H1 (cell line): Measurements from ENCODE around the gene SLC19A1. TPM values are rescaled to one million over a fixed set of nuclear protein-coding genes. Genes with fewer than 3 reads are reported as not detected.

Experiments
- CTCF ChIA-PET: fragments of 300-600 bp; sonication (Branson Sonifier 250); formaldehyde crosslinking; loops from one replicate; lab custom pipeline; 2021; ENCODE audit not compliant: partially characterized antibody; lab: Charles Lee
- POLR2A ChIA-PET: fragments of 300-600 bp; sonication (Branson Sonifier 250); formaldehyde crosslinking; loops from one replicate; lab custom pipeline; 2021; ENCODE audit warnings: inconsistent platforms; ENCODE audit not compliant: partially characterized antibody; lab: Charles Lee
- DNase-seq, 2 experiments: peaks; one replicate each; pipeline versions ENCODE4 v3.0.0 to v3.0.0-alpha.2; 2010 to 2022; ENCODE audit warnings: low spot score in 2 of 2, low read depth in 1 of 2, mixed read lengths in 1 of 2
- FAIRE-seq: peaks from 2 replicates; lab custom pipeline; 2011; peaks lifted over from hg19 to GRCh38; lab: Jason Lieb, UNC
- H2AFZ ChIP-seq: 2 replicates; pipeline ENCODE4 v1.8.1; 2012; ENCODE audit warnings: low read length, inconsistent platforms
- H2AK5ac ChIP-seq: 2 replicates; pipeline ENCODE4 v1.6.1; 2013; ENCODE audit warnings: low read depth, low read length
- H2BK120ac ChIP-seq: replicated peaks from 2 replicates; pipeline ENCODE3; 2013; ENCODE audit warnings: low read depth, low read length, inconsistent platforms
- H2BK12ac ChIP-seq: 2 replicates; pipeline ENCODE4 v1.6.1; 2013; ENCODE audit warnings: low read depth, low read length
- H2BK15ac ChIP-seq: 2 replicates; pipeline ENCODE4 v1.6.1; 2013; ENCODE audit warnings: low read length
- H2BK20ac ChIP-seq: 2 replicates; pipeline ENCODE4 v1.6.1; 2013; ENCODE audit warnings: low read length
- H2BK5ac ChIP-seq: 2 replicates; pipeline ENCODE4 v1.6.1; 2013; ENCODE audit warnings: low read depth, low read length
- H3K14ac ChIP-seq: 2 replicates; pipeline ENCODE4 v1.6.1; 2013; ENCODE audit warnings: inconsistent platforms; ENCODE audit not compliant: insufficient read length
- H3K18ac ChIP-seq: 2 replicates; pipeline ENCODE4 v1.6.1; 2013; ENCODE audit warnings: low read length; ENCODE audit errors: extremely low read depth
- H3K23ac ChIP-seq: 2 replicates; pipeline ENCODE4 v1.6.1; 2013; ENCODE audit warnings: inconsistent platforms; ENCODE audit not compliant: insufficient read length
- H3K23me2 ChIP-seq: 2 replicates; pipeline ENCODE4 v1.6.1; 2013; ENCODE audit warnings: low read depth, low read length
- H3K27ac ChIP-seq: 2 replicates; pipeline ENCODE4 v1.6.1; 2011; ENCODE audit warnings: low read depth, low read length, inconsistent platforms
- H3K27me3 ChIP-seq, 4 experiments: replicated peaks in 1 of 4; 1 replicate in 1 of 4; 2 replicates in 3 of 4; pipeline versions ENCODE4 v1.6.1 to v1.8.1; 2011 to 2013; ENCODE audit warnings: low read length in 3 of 4, mild to moderate bottlenecking in 3 of 4, inconsistent platforms in 2 of 4, mixed read lengths in 2 of 4, moderate library complexity in 1 of 4; ENCODE audit not compliant: control insufficient read depth in 3 of 4, insufficient read depth in 3 of 4; ENCODE audit errors: extremely low read depth in 1 of 4
- H3K36me3 ChIP-seq, 4 experiments: 2 replicates each; pipeline versions ENCODE4 v1.6.1 to v1.8.1; 2011 to 2013; ENCODE audit warnings: mild to moderate bottlenecking in 4 of 4, low read length in 3 of 4, moderate library complexity in 2 of 4, control low read depth in 1 of 4, inconsistent platforms in 1 of 4; ENCODE audit not compliant: insufficient read depth in 4 of 4, control insufficient read depth in 2 of 4
- H3K4ac ChIP-seq: replicated peaks from 2 replicates; pipeline ENCODE3; 2013; ENCODE audit warnings: low read length, low read depth, mixed read lengths, inconsistent platforms; ENCODE audit not compliant: insufficient read length
- H3K4me1 ChIP-seq, 4 experiments: replicated peaks in 1 of 4; 1 replicate in 1 of 4; 2 replicates in 3 of 4; pipeline versions ENCODE4 v1.6.1 to v1.8.1; 2011 to 2013; ENCODE audit warnings: low read length in 3 of 4, inconsistent platforms in 2 of 4, mixed read lengths in 1 of 4; ENCODE audit not compliant: insufficient read depth in 4 of 4, control insufficient read depth in 3 of 4
- H3K4me2 ChIP-seq, 2 experiments: 2 replicates each; pipeline versions ENCODE4 v1.6.1 to v1.8.1; 2011 to 2013; ENCODE audit warnings: low read depth in 2 of 2, low read length in 2 of 2, control low read depth in 1 of 2, inconsistent platforms in 1 of 2, mild to moderate bottlenecking in 1 of 2; ENCODE audit not compliant: insufficient read depth in 1 of 2
- H3K4me3 ChIP-seq, 4 experiments: fragments of 200-600, 300-600 bp in 1 of 4; sonication (generic), shearing (Covaris generic), sonication (Bioruptor Twin) in 1 of 4; 2 replicates each; pipeline versions ENCODE4 v1.5.1 to v1.8.1; 2011 to 2016; ENCODE audit warnings: low read length in 4 of 4, low read depth in 3 of 4, control low read depth in 2 of 4, inconsistent platforms in 2 of 4, mild to moderate bottlenecking in 2 of 4, mixed read lengths in 1 of 4, moderate library complexity in 1 of 4; ENCODE audit not compliant: insufficient read depth in 2 of 4; ENCODE audit errors: extremely low read depth in 1 of 4
- H3K56ac ChIP-seq: replicated peaks from 2 replicates; pipeline ENCODE3; 2013; ENCODE audit warnings: low read depth, mild to moderate bottlenecking, mixed read lengths, low read length, inconsistent platforms; ENCODE audit not compliant: insufficient read length
- H3K79me1 ChIP-seq: 2 replicates; pipeline ENCODE4 v1.6.1; 2013; ENCODE audit warnings: low read depth, low read length, control low read depth
- H3K79me2 ChIP-seq, 2 experiments: 2 replicates each; pipeline versions ENCODE4 v1.6.1 to v1.8.1; 2012 to 2013; ENCODE audit warnings: low read length in 2 of 2, mild to moderate bottlenecking in 2 of 2, inconsistent platforms in 1 of 2; ENCODE audit not compliant: insufficient read depth in 2 of 2, control insufficient read depth in 1 of 2
- H3K9ac ChIP-seq, 4 experiments: replicated peaks in 1 of 4; 1 replicate in 1 of 4; 2 replicates in 3 of 4; pipeline versions ENCODE4 v1.6.1 to v1.8.1; 2011 to 2013; ENCODE audit warnings: low read depth in 3 of 4, low read length in 3 of 4, control low read depth in 2 of 4, mild to moderate bottlenecking in 2 of 4, moderate library complexity in 2 of 4, inconsistent platforms in 1 of 4; ENCODE audit errors: extremely low read depth in 1 of 4
- H3K9me3 ChIP-seq, 2 experiments: 2 replicates each; pipeline versions ENCODE4 v1.6.1 to v1.8.1; 2012 to 2013; ENCODE audit warnings: mild to moderate bottlenecking in 2 of 2, moderate library complexity in 2 of 2, control low read depth in 1 of 2, inconsistent platforms in 1 of 2, low read depth in 1 of 2, low read length in 1 of 2, mixed read lengths in 1 of 2; ENCODE audit not compliant: insufficient read depth in 2 of 2
- H4K20me1 ChIP-seq, 2 experiments: replicated peaks in 1 of 2; 2 replicates each; pipeline versions ENCODE3 to v1.8.1; 2011 to 2013; ENCODE audit warnings: inconsistent platforms in 2 of 2, low read length in 2 of 2, mild to moderate bottlenecking in 1 of 2; ENCODE audit not compliant: insufficient read depth in 2 of 2, control insufficient read depth in 1 of 2
- H4K5ac ChIP-seq: 2 replicates; pipeline ENCODE4 v1.6.1; 2013; ENCODE audit warnings: low read length, low read depth, mixed read lengths, inconsistent platforms; ENCODE audit not compliant: insufficient read length
- H4K8ac ChIP-seq: 2 replicates; pipeline ENCODE4 v1.8.0; 2013; ENCODE audit warnings: mild to moderate bottlenecking, moderate library complexity, low read length, inconsistent platforms; ENCODE audit not compliant: insufficient read depth; ENCODE audit errors: extremely low read depth
- H4K91ac ChIP-seq: replicated peaks from 2 replicates; pipeline ENCODE3; 2013; ENCODE audit warnings: low read length, mixed read lengths, inconsistent platforms; ENCODE audit not compliant: insufficient read length
- ASH2L ChIP-seq: fragments of 200-600, 300-600 bp; sonication (generic); IDR thresholded peaks from one replicate; pipeline ENCODE4 v1.7.1; 2017; ENCODE audit warnings: low read length
- JUN ChIP-seq: IDR thresholded peaks from 2 replicates; pipeline ENCODE4 v1.6.1; 2011; ENCODE audit warnings: low read depth, mild to moderate bottlenecking, improper control_type of control experiment, low read length
- RAD21 ChIP-seq, 2 experiments: IDR thresholded peaks in 1 of 2; conservative IDR thresholded peaks in 1 of 2; 2 replicates each; pipeline ENCODE4 v1.6.1; 2011; ENCODE audit warnings: low read depth in 2 of 2, low read length in 2 of 2, improper control_type of control experiment in 1 of 2, inconsistent platforms in 1 of 2, mild to moderate bottlenecking in 1 of 2, moderate library complexity in 1 of 2
- SIN3A ChIP-seq, 2 experiments: IDR thresholded peaks in 1 of 2; conservative IDR thresholded peaks in 1 of 2; 2 replicates each; pipeline ENCODE4 v1.6.1; 2011 to 2012; ENCODE audit warnings: low read length in 2 of 2, improper control_type of control experiment in 1 of 2, low read depth in 1 of 2, mild to moderate bottlenecking in 1 of 2
- TAF7 ChIP-seq: optimal IDR thresholded peaks from 2 replicates; pipeline ENCODE3; 2011; ENCODE audit warnings: low read depth, mild to moderate bottlenecking, inconsistent platforms, low read length, moderate library complexity, borderline replicate concordance
- WGBS, 2 experiments: shearing (Covaris generic) in 1 of 2; methylation state at CpG; one replicate each; pipeline versions ENCODE4 v1.1.6 to v1.1.7; 2013 to 2015; ENCODE audit warnings: low lambda C conversion rate in 2 of 2, mixed read lengths in 2 of 2, inconsistent platforms in 1 of 2, low coverage in 1 of 2, missing lambda C conversion rate in 1 of 2; ENCODE audit not compliant: insufficient replicate concordance in 2 of 2, insufficient coverage in 1 of 2, insufficient read length in 1 of 2; ENCODE audit errors: extremely low coverage in 1 of 2, missing lambda C conversion rate in 1 of 2; 5-methylcytosine and 5-hydroxymethylcytosine counted together
- polyA plus RNA-seq, 7 experiments: library from polyadenylated mRNA; depleted of rRNA in 3 of 7; stranded (reverse) in 5 of 7; unstranded in 2 of 7; fragments of >200 nt in 5 of 7; fragments of 200-250 nt in 2 of 7; gene quantifications; 1 replicate in 5 of 7; 2 replicates in 1 of 7; 4 replicates in 1 of 7; pipeline versions ENCODE4 v1.2.1 to v1.2.3, GENCODE V29; 2011 to 2013; ENCODE audit warnings: missing spikeins in 2 of 7, mixed read lengths in 2 of 7
- total RNA-seq: library from RNA; stranded (reverse); fragmentation: NEBNext Ultra II Directional; extraction: Animal tissue kit (Norgen Biotek cat#: 25700); gene quantifications from 2 replicates; pipeline ENCODE4 v1.2.1, GENCODE V29; 2021

Gene SLC19A1
- total and polyA plus RNA-seq, 2 of the 8 experiments (the other 6 are each of a cell fraction or from before 2014, with no cell fraction given) = 31.6 to 43.8 TPM

- H2AFZ ChIP-seq = no peak overlapping the region
- no peak overlapping the region for H3K4ac ChIP-seq
- POLR2A ChIA-PET = interaction anchor here (0.9 to 2.3 kb wide), 6 partner anchors 10 to 202 kb away, joined by 3 to 6 read pairs (median 4); no protein-coding TSS in a partner anchor
- no peak overlapping the region for H3K27ac ChIP-seq
- no peak overlapping the region for H4K91ac ChIP-seq
- H3K9me3 ChIP-seq = peaks cover 0 to 3% of the 10 kb centered on the region in 2 experiments; a peak in 1 of 4 replicates
- H3K4me1 ChIP-seq = no peaks in the 10 kb centered on the region; a peak in 1 of 7 replicates
- no peak overlapping the region for H2BK20ac ChIP-seq
- H3K4me2 ChIP-seq = no peak overlapping the region
- H3K56ac ChIP-seq = no peak overlapping the region
- 96% methylated on average over 27 of the region's 29 CpGs; no CpG with 5 or more reads in 1 of the 2 experiments for WGBS, 2 experiments
- H3K36me3 ChIP-seq = peaks cover 9 to 30% (median 17%) of the 10 kb centered on the region in 4 experiments; a peak in 6 of 8 replicates
- no peak for TF ChIP-seq RAD21 (IDR thresholded peaks at IDR 0.05 in 1 of 2, conservative IDR thresholded peaks at IDR 0.05 in 1 of 2; ENCODE audit: low read depth in 2 of 2, low read length in 2 of 2)
- TF ChIP-seq TAF7 = no peak
- TF ChIP-seq ASH2L = no peak
- no peak for TF ChIP-seq JUN
- TF ChIP-seq SIN3A (conservative IDR thresholded peaks at IDR 0.05 in 1 of 2, IDR thresholded peaks at IDR 0.05 in 1 of 2; ENCODE audit: low read depth in 1 of 2, low read length in 2 of 2) = no peak
- H3K14ac ChIP-seq = no peak overlapping the region
- H4K8ac ChIP-seq = no peak overlapping the region; the same call in 1 of the 2 replicates
- no peak overlapping the region for H3K18ac ChIP-seq
- H3K23me2 ChIP-seq = peaks cover 10% of the 10 kb centered on the region
- CTCF ChIA-PET = interaction anchor here (0.6 to 1.4 kb wide), 4 partner anchors 9 to 166 kb away, joined by 3 to 4 read pairs (median 3); no protein-coding TSS in a partner anchor
- no peaks in the 10 kb centered on the region; the same call in 1 of the 2 replicates for H3K79me1 ChIP-seq
- H3K23ac ChIP-seq = no peak overlapping the region
- no peaks in the 10 kb centered on the region; a peak in 1 of 7 replicates for H3K27me3 ChIP-seq
- H2AK5ac ChIP-seq = no peak overlapping the region
- H2BK12ac ChIP-seq = no peak overlapping the region
- no peak overlapping the region for H4K5ac ChIP-seq
- FAIRE-seq (no peak), DNase-seq (no peak)
- no peak overlapping the region for H2BK120ac ChIP-seq
- H3K9ac ChIP-seq = no peak overlapping the region
- H4K20me1 ChIP-seq = peaks cover 6 to 14% of the 10 kb centered on the region in 2 experiments
- H3K4me3 ChIP-seq = no peak overlapping the region
- no peak overlapping the region for H2BK15ac ChIP-seq
- H3K79me2 ChIP-seq = no peaks in the 10 kb centered on the region
- H2BK5ac ChIP-seq = no peak overlapping the region
Observed at GRCh38 chr21:45525153-45525909, 16.9 kb downstream of the SLC19A1 start.
